Lower leg skin (tissue), 3 donors: ENCODE results near the gene CFAP58.

ENCODE experiments used
- POLR2A ChIP-seq, 2 donors: fragments of 450-650 bp; IDR thresholded peaks; one replicate each; pipeline ENCODE4 v1.6.1; 2016 to 2017; ENCODE audit warnings: antibody characterized with exemption in 2 of 2, mild to moderate bottlenecking in 1 of 2, moderate library complexity in 1 of 2
- TF ChIP-seq, protein P1 (sequence below), 3 donors: fragments of 450-650 bp; IDR thresholded peaks; one replicate each; pipeline ENCODE4 v1.5.1; 2016; ENCODE audit warnings: antibody characterized with exemption in 3 of 3, mild to moderate bottlenecking in 3 of 3, moderate library complexity in 2 of 3

DNA sequence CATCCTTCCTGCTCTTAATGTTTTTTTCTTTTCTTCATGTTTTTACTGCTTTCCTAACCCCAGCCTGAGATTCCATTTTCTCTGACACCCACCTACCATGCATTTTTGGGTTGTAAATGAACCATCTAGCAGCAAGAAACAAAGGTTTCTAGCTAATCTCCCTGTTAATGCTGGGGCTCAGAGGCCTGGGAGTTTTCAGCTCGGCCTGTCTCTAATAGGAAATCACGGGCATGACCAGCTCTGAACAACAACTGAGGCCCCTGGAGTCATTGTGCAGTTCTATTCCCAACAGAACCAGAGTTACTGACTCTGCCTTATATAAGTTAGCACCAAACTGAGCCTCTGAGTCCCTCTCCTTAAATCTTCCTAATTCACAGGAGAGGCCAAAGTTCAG is 134.8 kb downstream of the CFAP58 start:
- TF ChIP-seq, protein P1, sequence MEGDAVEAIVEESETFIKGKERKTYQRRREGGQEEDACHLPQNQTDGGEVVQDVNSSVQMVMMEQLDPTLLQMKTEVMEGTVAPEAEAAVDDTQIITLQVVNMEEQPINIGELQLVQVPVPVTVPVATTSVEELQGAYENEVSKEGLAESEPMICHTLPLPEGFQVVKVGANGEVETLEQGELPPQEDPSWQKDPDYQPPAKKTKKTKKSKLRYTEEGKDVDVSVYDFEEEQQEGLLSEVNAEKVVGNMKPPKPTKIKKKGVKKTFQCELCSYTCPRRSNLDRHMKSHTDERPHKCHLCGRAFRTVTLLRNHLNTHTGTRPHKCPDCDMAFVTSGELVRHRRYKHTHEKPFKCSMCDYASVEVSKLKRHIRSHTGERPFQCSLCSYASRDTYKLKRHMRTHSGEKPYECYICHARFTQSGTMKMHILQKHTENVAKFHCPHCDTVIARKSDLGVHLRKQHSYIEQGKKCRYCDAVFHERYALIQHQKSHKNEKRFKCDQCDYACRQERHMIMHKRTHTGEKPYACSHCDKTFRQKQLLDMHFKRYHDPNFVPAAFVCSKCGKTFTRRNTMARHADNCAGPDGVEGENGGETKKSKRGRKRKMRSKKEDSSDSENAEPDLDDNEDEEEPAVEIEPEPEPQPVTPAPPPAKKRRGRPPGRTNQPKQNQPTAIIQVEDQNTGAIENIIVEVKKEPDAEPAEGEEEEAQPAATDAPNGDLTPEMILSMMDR (IDR thresholded peaks at IDR 0.05), result no peak
- TF ChIP-seq POLR2A (IDR thresholded peaks at IDR 0.05), result no peak
